Measurements from ENCODE around the gene AUH.

DNA sequence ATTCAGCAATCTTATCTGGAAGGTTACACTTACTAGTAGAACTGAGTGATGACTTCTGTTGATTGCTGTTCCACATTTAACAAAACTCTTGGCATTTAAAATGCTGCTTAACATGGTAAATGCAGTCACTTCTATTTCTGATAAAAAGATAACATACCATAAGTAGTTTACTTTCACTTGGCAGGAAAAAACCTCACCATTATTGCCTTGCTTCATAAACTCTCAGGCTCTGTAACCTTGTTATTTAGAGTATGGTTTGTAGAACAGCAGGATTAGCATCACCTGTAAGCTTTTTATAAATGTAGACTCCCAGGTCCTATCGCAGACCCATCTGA is 55.5 kb downstream of the AUH start:
- TF ChIP-seq, protein P1, sequence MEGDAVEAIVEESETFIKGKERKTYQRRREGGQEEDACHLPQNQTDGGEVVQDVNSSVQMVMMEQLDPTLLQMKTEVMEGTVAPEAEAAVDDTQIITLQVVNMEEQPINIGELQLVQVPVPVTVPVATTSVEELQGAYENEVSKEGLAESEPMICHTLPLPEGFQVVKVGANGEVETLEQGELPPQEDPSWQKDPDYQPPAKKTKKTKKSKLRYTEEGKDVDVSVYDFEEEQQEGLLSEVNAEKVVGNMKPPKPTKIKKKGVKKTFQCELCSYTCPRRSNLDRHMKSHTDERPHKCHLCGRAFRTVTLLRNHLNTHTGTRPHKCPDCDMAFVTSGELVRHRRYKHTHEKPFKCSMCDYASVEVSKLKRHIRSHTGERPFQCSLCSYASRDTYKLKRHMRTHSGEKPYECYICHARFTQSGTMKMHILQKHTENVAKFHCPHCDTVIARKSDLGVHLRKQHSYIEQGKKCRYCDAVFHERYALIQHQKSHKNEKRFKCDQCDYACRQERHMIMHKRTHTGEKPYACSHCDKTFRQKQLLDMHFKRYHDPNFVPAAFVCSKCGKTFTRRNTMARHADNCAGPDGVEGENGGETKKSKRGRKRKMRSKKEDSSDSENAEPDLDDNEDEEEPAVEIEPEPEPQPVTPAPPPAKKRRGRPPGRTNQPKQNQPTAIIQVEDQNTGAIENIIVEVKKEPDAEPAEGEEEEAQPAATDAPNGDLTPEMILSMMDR (IDR thresholded peaks at IDR 0.05), result no peak
- TF ChIP-seq EZH2 (IDR thresholded peaks at IDR 0.05; ENCODE audit: borderline replicate concordance, insufficient read depth, low read depth, low read length, poor library complexity, severe bottlenecking), result no peak

Data from B cell (primary cell).